HG03378 (cell line): ENCODE results near the gene HOXD3.

Experiments
- ATAC-seq: cut with Tn5 transposase; IDR thresholded peaks from one replicate; pipeline ENCODE4 v1.9.1; 2021; ENCODE audit warnings: mild to moderate bottlenecking, moderate library complexity; ENCODE audit not compliant: unreplicated experiment

The HOXD3 gene

GRCh38 chr2:176206136-176206535 lies 49.0 kb downstream of the HOXD3 start:
- ATAC-seq, result no peak

GRCh38 chr2:176206682-176207081 lies 49.6 kb downstream of the HOXD3 start:
- ATAC-seq, result no peak

GRCh38 chr2:176211110-176211509 lies 54.0 kb downstream of the HOXD3 start:
- ATAC-seq, result no peak

DNA sequence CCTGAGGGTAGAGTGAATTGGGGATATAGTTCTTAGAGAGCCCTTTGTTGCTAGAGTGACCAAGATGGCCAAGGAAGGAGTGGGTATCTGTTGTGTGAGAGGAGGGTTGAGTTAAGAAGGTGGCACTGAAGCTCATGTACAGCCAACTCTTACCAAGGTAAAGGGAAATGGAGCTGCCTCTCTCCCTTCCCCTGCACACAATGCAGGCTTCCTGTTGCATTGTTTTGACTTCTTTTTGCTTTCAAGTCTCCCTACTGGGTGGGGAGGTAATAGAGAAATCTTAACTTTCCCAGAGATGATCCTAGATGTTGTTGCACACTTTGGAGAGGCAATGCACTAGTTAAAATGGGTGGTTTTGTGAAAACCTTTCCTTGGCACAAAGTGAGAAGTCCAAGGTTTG lies 55.2 kb downstream of the HOXD3 start:
- no peak for ATAC-seq

- no peak for ATAC-seq
These were observed 56.3 kb downstream of the HOXD3 start for GRCh38 chr2:176213406-176213805.
